PC-9 (cell line): ENCODE data around the gene WFDC2. TPM values are rescaled to one million over a fixed set of nuclear protein-coding genes. Genes with fewer than 3 reads are reported as not detected.

Experiments used
- BruUV-seq: library from RNA; stranded (reverse); fragments of 400-500 nt; replicated peaks from 2 replicates; lab custom pipeline; 2021; lab: Mats Ljungman, UMichigan
- CTCF ChIA-PET: fragments of 300-600 bp; sonication (Branson Sonifier 250); formaldehyde crosslinking; loops from one replicate; lab custom pipeline; 2022; ENCODE audit warnings: antibody characterized with exemption; lab: Charles Lee
- POLR2A ChIA-PET: fragments of 300-600 bp; sonication (Branson Sonifier 250); formaldehyde crosslinking; loops from one replicate; lab custom pipeline; 2022; ENCODE audit warnings: antibody characterized with exemption; ENCODE audit not compliant: unreplicated experiment; lab: Charles Lee
- DNase-seq, 2 experiments: peaks; one replicate each; pipeline versions ENCODE4 v3.0.0 to v3.0.0-alpha.2; 2015 to 2022; ENCODE audit warnings: mixed read lengths in 1 of 2
- H2AFZ ChIP-seq: fragments of 200-600 bp; sonication (generic); 2 replicates; pipeline ENCODE4 v1.8.1; 2017; ENCODE audit warnings: antibody characterized with exemption
- H3F3A ChIP-seq: fragments of 200-600 bp; sonication (generic); 2 replicates; pipeline ENCODE4 v1.8.1; 2017; ENCODE audit warnings: antibody characterized with exemption, mild to moderate bottlenecking, low read depth; ENCODE audit not compliant: insufficient read depth
- H3K27ac ChIP-seq: fragments of 200-600 bp; sonication (generic); 2 replicates; pipeline ENCODE4 v1.6.1; 2016; ENCODE audit warnings: mixed run types
- H3K27me3 ChIP-seq: fragments of 200-600 bp; sonication (generic); 2 replicates; pipeline ENCODE4 v1.6.1; 2016; ENCODE audit warnings: low read depth, mixed run types; ENCODE audit not compliant: insufficient read depth
- H3K36me3 ChIP-seq: fragments of 200-600 bp; sonication (generic); 2 replicates; pipeline ENCODE4 v1.6.1; 2016; ENCODE audit warnings: low read depth, mixed run types
- H3K4me1 ChIP-seq: fragments of 200-600 bp; sonication (generic); replicated peaks from 2 replicates; pipeline ENCODE4 v1.6.1; 2016; ENCODE audit warnings: mixed run types; ENCODE audit not compliant: insufficient read depth
- H3K4me2 ChIP-seq: fragments of 200-600 bp; sonication (generic); 2 replicates; pipeline ENCODE4 v1.6.1; 2017; ENCODE audit warnings: mixed run types
- H3K4me3 ChIP-seq: fragments of 200-600 bp; sonication (generic); 2 replicates; pipeline ENCODE4 v1.6.1; 2016; ENCODE audit warnings: mixed run types
- H3K79me2 ChIP-seq: fragments of 200-600 bp; sonication (generic); 2 replicates; pipeline ENCODE4 v1.6.1; 2017; ENCODE audit warnings: low read depth, mixed run types
- H3K9me2 ChIP-seq: fragments of 200-600 bp; sonication (generic); 2 replicates; pipeline ENCODE4 v1.8.1; 2017; ENCODE audit warnings: mild to moderate bottlenecking; ENCODE audit not compliant: insufficient read depth
- H3K9me3 ChIP-seq: fragments of 200-600 bp; sonication (generic); 2 replicates; pipeline ENCODE4 v1.8.1; 2016; ENCODE audit warnings: low read depth; ENCODE audit not compliant: insufficient read depth
- H4K20me1 ChIP-seq: fragments of 200-600 bp; sonication (generic); 2 replicates; pipeline ENCODE4 v1.8.1; 2017; ENCODE audit not compliant: insufficient read depth
- CTCF ChIP-seq: fragments of 200-600 bp; sonication (generic); conservative IDR thresholded peaks from 2 replicates; pipeline ENCODE4 v1.6.1; 2017; ENCODE audit warnings: mixed run types, antibody characterized with exemption, mild to moderate bottlenecking, moderate library complexity
- EZH2 ChIP-seq: fragments of 200-600 bp; sonication (generic); IDR thresholded peaks from 2 replicates; pipeline ENCODE4 v1.8.0; 2017; ENCODE audit warnings: antibody characterized with exemption, low read depth
- intact Hi-C: fragments of 100-400 bp; cut with micrococcal nuclease; formaldehyde crosslinking; loops from one replicate; pipeline ENCODE4 v1.10.0; 2022; ENCODE audit not compliant: unreplicated experiment
- total RNA-seq: library from RNA; stranded (reverse); gene quantifications from 2 replicates; pipeline ENCODE4 v1.2.3, GENCODE V29; 2021

WFDC2 gene
- total RNA-seq, 1 experiment from 2014 or later: 159 TPM

- no peaks in the 10 kb centered on the region for H3K36me3 ChIP-seq
- POLR2A ChIA-PET: interaction anchor here (0.6 kb wide), 1 partner anchor 18 kb away, joined by 3 read pairs; the partner anchor contains the start of gene PIGT
- no peaks in the 10 kb centered on the region for H3K9me3 ChIP-seq
- 0 out of 2 replicates have a peak, but pooled peaks cover 3% of the 10 kb centered on the region for H3K4me1 ChIP-seq
- no peaks in the 10 kb centered on the region for H3K27me3 ChIP-seq
- H3K27ac ChIP-seq: no peak overlapping the region
- no peaks in the 10 kb centered on the region for H3K79me2 ChIP-seq
- H2AFZ ChIP-seq: no peak overlapping the region
- BruUV-seq: no TSS peak
- H3K9me2 ChIP-seq: no peaks in the 10 kb centered on the region
- CTCF ChIA-PET: no interaction called here
- TF ChIP-seq CTCF (no peak), EZH2 (no peak)
- H4K20me1 ChIP-seq: no peaks in the 10 kb centered on the region
- H3K4me2 ChIP-seq: no peak overlapping the region
- intact Hi-C loops: no loop called here
- no peak overlapping the region for H3K4me3 ChIP-seq
- H3F3A ChIP-seq: peaks cover 4% of the 10 kb centered on the region; the same call in 1 of the 2 replicates
- peak; percentile 21 to 47 for DNase-seq
Observed at GRCh38 chr20:45433316-45433715, 36.2 kb upstream of the WFDC2 start.

GRCh38 chr20:45433976-45434375 lies 35.6 kb upstream of the WFDC2 start:
- H3K4me2 ChIP-seq: no peak overlapping the region
- intact Hi-C loops: no loop called here
- H3F3A ChIP-seq: peaks cover 4% of the 10 kb centered on the region; the same call in 1 of the 2 replicates
- BruUV-seq: no TSS peak
- no peaks in the 10 kb centered on the region for H3K36me3 ChIP-seq
- no peak overlapping the region for H3K4me3 ChIP-seq
- CTCF ChIA-PET: interaction anchor here (0.6 to 0.7 kb wide), 3 partner anchors 57 to 113 kb away, joined by 3 to 7 read pairs (median 7); no protein-coding TSS in a partner anchor
- no peak for DNase-seq
- H3K27ac ChIP-seq: no peak overlapping the region
- no peaks in the 10 kb centered on the region for H3K79me2 ChIP-seq
- no peaks in the 10 kb centered on the region for H3K9me2 ChIP-seq
- TF ChIP-seq CTCF: no peak
- TF ChIP-seq EZH2: no peak
- 0 out of 2 replicates have a peak, but pooled peaks cover 3% of the 10 kb centered on the region for H3K4me1 ChIP-seq
- H3K27me3 ChIP-seq: no peaks in the 10 kb centered on the region
- POLR2A ChIA-PET: interaction anchor here (0.6 to 0.7 kb wide), 2 partner anchors 18 to 113 kb away, joined by 3 to 4 read pairs; partner anchors contain the start of gene PIGT
- H2AFZ ChIP-seq: no peak overlapping the region
- no peaks in the 10 kb centered on the region for H4K20me1 ChIP-seq
- no peaks in the 10 kb centered on the region for H3K9me3 ChIP-seq

GRCh38 chr20:45436732-45437485 lies 32.6 kb upstream of the WFDC2 start:
- DNase-seq: peak; percentile 70 to 89
- Histone ChIP-seq H3K9me2 (peaks cover 2% of the 10 kb centered on the region; the same call in 1 of the 2 replicates), H3K79me2 (no peaks in the 10 kb centered on the region), H3F3A (peaks cover 4% of the 10 kb centered on the region; the same call in 1 of the 2 replicates), H3K4me2 (peak overlapping the region; percentile 75), H3K4me3 (peak overlapping the region; percentile 78), H3K36me3 (no peaks in the 10 kb centered on the region), H2AFZ (peak overlapping the region; percentile 89), H3K27me3 (no peaks in the 10 kb centered on the region), H3K9me3 (no peaks in the 10 kb centered on the region), H3K27ac (no peak overlapping the region), H4K20me1 (no peaks in the 10 kb centered on the region), H3K4me1 (peaks cover 14% of the 10 kb centered on the region)
- BruUV-seq: no TSS peak
- POLR2A ChIA-PET: interaction anchor here (0.5 to 0.9 kb wide), 12 partner anchors 14 to 387 kb away, joined by 3 to 8 read pairs (median 5); partner anchors contain the start of genes SDC4 and SYS1
- intact Hi-C loops: loop anchor here (1.0 to 5.0 kb wide), 4 partner anchors 62 to 118 kb away; partner anchors contain the start of gene SYS1
- CTCF ChIA-PET: interaction anchor here (0.6 to 3.9 kb wide), 24 partner anchors 8 to 919 kb away, joined by 3 to 48 read pairs (median 5); partner anchors contain the start of gene SYS1
- TF ChIP-seq CTCF (peak; percentile 98), EZH2 (no peak)
